Liver (tissue), 3 donors: Measurements from ENCODE around the gene ARPIN.

Source experiments
- CTCF ChIP-seq: fragments of 150-350 bp; IDR thresholded peaks from 2 replicates; pipeline ENCODE4 v1.5.1; 2017; ENCODE audit warnings: improper control_type of control experiment, low read depth, low read length; ENCODE audit not compliant: missing input control
- JUND ChIP-seq, 2 donors: IDR thresholded peaks; 2 replicates each; pipeline ENCODE4 v1.6.1; 2016; ENCODE audit warnings: antibody characterized with exemption in 2 of 2
- MAX ChIP-seq: IDR thresholded peaks from 2 replicates; pipeline ENCODE4 v1.6.1; 2016; ENCODE audit warnings: antibody characterized with exemption
- RAD21 ChIP-seq, 2 donors: IDR thresholded peaks; 2 replicates each; pipeline ENCODE4 v1.6.1; 2016; ENCODE audit warnings: antibody characterized with exemption in 2 of 2, mild to moderate bottlenecking in 2 of 2
- TAF1 ChIP-seq: conservative IDR thresholded peaks from 2 replicates; pipeline ENCODE4 v1.6.1; 2016; ENCODE audit warnings: antibody characterized with exemption, mild to moderate bottlenecking
- YY1 ChIP-seq: IDR thresholded peaks from 2 replicates; pipeline ENCODE4 v1.6.1; 2016; ENCODE audit warnings: antibody characterized with exemption, mild to moderate bottlenecking
- donor health status: healthy.
- donor health status: healthy.

GRCh38 chr15:89900849-89901248 lies 11.9 kb downstream of the ARPIN start:
- TF ChIP-seq CTCF, result no peak
- TF ChIP-seq YY1, result no peak
- no peak for TF ChIP-seq JUND (IDR thresholded peaks at IDR 0.05)
- no peak for TF ChIP-seq RAD21 (IDR thresholded peaks at IDR 0.05)
- TF ChIP-seq MAX, result no peak
- no peak for TF ChIP-seq TAF1
